Activated T-helper 2 cell treated with anti-CD3 and anti-CD28 coated beads, Interferon-gamma antibody, Interleukin-2, Interleukin-4, amounts not matched to agents 10 μg/mL and 5 μg/mL and 100 μg/mL, durations not matched to agents 14 hours and 24 hours and 36 hours (primary cell): ENCODE results near the gene HNF4A. TPM values are rescaled to one million over a fixed set of nuclear protein-coding genes. Genes with fewer than 3 reads are reported as not detected.
"Not testable (repeated sequence)": the region's sequence is repeated elsewhere in the genome, so short reads cannot be mapped to it uniquely, and the experiment has no call there.

Experiments used
- DNase-seq: peaks from one replicate; pipeline ENCODE4 v3.0.0; 2021; ENCODE audit warnings: low spot score
- H3K27ac Mint-ChIP-seq: one replicate; pipeline ENCODE4 v1.8.0; 2021; ENCODE audit warnings: mixed read lengths
- H3K27me3 Mint-ChIP-seq: one replicate; pipeline ENCODE4 v1.8.0; 2021; ENCODE audit warnings: low read depth, mixed read lengths
- H3K36me3 Mint-ChIP-seq: one replicate; pipeline ENCODE4 v1.8.0; 2021; ENCODE audit warnings: low read depth, mixed read lengths
- H3K4me1 Mint-ChIP-seq: one replicate; pipeline ENCODE4 v1.8.0; 2021; ENCODE audit warnings: low read depth, mixed read lengths
- H3K4me3 Mint-ChIP-seq: one replicate; pipeline ENCODE4 v1.8.0; 2021; ENCODE audit warnings: low read depth, mild to moderate bottlenecking, moderate library complexity, mixed read lengths
- H3K9me3 Mint-ChIP-seq: one replicate; pipeline ENCODE4 v1.8.0; 2021; ENCODE audit warnings: mixed read lengths
- intact Hi-C: fragments of 100-400 bp; cut with micrococcal nuclease; formaldehyde crosslinking; loops from one replicate; pipeline ENCODE4 v1.15.1; 2023
- total RNA-seq: library from RNA; stranded (reverse); gene quantifications from 2 replicates; pipeline ENCODE4 v1.2.3, GENCODE V29; 2022

HNF4A gene
- total RNA-seq, 1 donor from 2014 or later = not detected

DNA sequence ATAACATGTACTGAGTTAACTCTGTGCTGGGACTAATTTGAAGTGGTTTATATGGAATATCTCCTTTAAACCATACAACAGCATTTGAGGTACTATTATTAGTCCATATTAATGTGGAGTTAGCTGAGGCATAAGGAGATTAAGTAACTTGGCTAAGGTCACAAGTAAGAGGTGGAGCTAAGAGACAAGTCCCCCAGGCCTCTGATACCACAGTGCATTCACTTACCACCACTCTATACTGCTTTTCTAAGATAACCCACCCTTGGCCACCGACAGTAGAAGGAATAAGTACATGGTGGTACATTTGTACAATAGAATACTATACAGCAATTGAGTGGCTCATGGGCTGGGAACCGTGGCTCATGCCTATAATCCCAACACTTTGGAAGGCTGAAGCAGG lies 103.8 kb downstream of the HNF4A start:
- Mint-ChIP-seq H3K9me3 (no peaks in the 10 kb centered on the region), H3K36me3 (no peaks in the 10 kb centered on the region), H3K27ac (no peak overlapping the region), H3K27me3 (no peaks in the 10 kb centered on the region), H3K4me3 (no peak overlapping the region), H3K4me1 (no peaks in the 10 kb centered on the region)
- no peak for DNase-seq
- intact Hi-C loops = no loop called here

DNA sequence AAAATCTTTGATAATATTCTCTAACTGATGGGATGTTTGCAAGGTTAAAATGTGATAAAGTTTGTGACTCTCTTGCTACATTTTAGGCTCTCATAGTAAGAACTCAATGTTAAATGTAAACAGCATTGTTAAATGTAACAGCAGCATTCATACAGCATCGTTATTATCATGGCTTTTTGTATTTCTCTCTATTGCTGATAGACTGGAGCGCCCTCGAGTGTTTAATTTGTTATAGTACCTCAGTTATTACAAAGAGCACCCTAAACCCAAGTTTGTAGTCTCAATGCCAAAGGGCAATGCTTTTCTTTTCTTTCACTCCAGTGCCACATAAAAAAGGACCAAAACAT lies 105.3 kb downstream of the HNF4A start:
- Mint-ChIP-seq H3K4me1 (no peaks in the 10 kb centered on the region), H3K27ac (no peak overlapping the region)
- no peak for DNase-seq

DNA sequence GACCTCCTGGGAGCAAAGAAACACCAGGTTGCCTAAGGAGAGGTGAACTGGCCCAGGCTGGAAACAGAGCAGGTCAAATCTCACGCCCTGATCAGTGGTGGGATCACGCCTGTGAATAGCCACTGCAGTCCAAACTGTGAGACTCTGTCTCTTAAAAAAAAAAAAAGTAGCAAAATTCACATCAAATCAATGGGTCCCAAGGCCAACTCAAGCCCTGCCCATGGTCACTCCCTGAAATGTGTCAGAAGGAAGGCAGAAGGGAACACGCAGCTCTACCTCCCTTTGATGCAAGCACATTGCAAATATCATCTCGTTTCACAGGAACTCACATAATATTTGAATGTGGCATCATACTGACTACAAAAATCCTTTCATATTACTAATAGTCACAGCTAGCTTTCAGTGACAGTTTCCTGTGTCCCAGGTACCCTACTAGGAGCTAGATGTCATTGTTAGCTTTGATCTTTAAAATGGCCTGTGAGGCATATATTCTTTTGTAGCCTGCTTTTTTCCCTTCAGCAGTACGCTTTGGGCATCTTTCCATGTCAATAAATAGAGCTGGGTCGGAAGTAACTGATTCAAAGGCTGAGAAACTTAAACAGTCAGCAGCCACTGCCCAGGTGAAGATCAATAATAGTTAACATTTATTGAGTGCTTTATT lies 105.8 kb downstream of the HNF4A start:
- no peak for DNase-seq
- no peaks in the 10 kb centered on the region for H3K4me1 Mint-ChIP-seq
- no peaks in the 10 kb centered on the region for H3K9me3 Mint-ChIP-seq
- intact Hi-C loops = loop anchor here (10.0 kb wide), 1 partner anchor 246 kb away; the partner anchor contains the start of gene OSER1
- H3K27ac Mint-ChIP-seq = no peak overlapping the region
- H3K27me3 Mint-ChIP-seq = no peaks in the 10 kb centered on the region
- H3K4me3 Mint-ChIP-seq = no peak overlapping the region
- H3K36me3 Mint-ChIP-seq = no peaks in the 10 kb centered on the region

More for the DNA sequence above, 105.3 kb downstream of the HNF4A start:
- no peak overlapping the region for H3K4me3 Mint-ChIP-seq
- no peaks in the 10 kb centered on the region for H3K27me3 Mint-ChIP-seq
- no peaks in the 10 kb centered on the region for H3K9me3 Mint-ChIP-seq
- intact Hi-C loops = loop anchor here (10.0 kb wide), 1 partner anchor 246 kb away; the partner anchor contains the start of gene OSER1
- H3K36me3 Mint-ChIP-seq = no peaks in the 10 kb centered on the region

DNA sequence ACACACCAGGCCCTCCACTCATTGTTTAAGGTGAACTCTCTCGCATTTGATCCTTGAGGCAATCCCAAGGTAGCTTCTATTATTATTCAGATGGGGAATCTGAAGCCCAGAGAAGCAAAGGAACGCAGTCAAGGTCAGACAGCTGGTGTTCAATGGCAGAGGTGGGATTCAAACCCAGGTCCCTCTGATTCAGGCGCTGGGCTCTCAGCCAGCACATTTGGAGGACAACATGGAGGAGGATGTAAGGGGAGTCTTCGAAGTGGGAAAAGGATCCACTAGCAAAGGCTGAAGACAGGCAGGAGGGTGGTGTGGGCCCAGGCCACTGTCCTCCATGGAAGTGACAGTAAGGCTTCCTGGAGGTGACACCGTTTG lies 106.3 kb downstream of the HNF4A start:
- Mint-ChIP-seq H3K4me1 (no peaks in the 10 kb centered on the region), H3K27me3 (peaks cover 1% of the 10 kb centered on the region), H3K36me3 (no peaks in the 10 kb centered on the region), H3K27ac (no peak overlapping the region), H3K9me3 (no peaks in the 10 kb centered on the region), H3K4me3 (no peak overlapping the region)
- no peak for DNase-seq
- intact Hi-C loops = loop anchor here (10.0 kb wide), 1 partner anchor 247 kb away; the partner anchor contains the start of gene OSER1

DNA sequence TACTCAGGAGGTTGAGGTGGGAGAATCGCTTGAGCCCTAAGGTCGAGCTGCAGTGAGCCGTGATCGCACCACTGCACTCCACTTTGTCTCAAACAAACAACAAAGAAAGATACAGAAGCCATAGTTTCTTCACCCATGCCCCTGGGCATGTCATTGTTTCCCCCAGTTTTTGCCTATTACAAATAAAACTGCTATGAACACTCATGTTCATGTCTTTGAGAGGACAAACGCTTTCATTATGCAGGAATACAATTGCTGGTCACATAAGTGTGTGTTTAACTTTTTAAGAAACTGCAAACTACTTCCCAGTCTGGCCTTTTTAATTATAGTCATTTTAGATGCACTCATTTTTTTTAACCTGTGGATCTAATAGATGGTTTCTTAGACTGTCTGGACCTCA lies 108.0 kb downstream of the HNF4A start:
- Mint-ChIP-seq H3K4me1 (no peaks in the 10 kb centered on the region), H3K36me3 (no peaks in the 10 kb centered on the region), H3K9me3 (no peaks in the 10 kb centered on the region), H3K4me3 (no peak overlapping the region), H3K27me3 (peaks cover 1% of the 10 kb centered on the region), H3K27ac (no peak overlapping the region)
- no peak for DNase-seq
- intact Hi-C loops = loop anchor here (10.0 kb wide), 1 partner anchor 249 kb away; the partner anchor contains the start of gene OSER1

DNA sequence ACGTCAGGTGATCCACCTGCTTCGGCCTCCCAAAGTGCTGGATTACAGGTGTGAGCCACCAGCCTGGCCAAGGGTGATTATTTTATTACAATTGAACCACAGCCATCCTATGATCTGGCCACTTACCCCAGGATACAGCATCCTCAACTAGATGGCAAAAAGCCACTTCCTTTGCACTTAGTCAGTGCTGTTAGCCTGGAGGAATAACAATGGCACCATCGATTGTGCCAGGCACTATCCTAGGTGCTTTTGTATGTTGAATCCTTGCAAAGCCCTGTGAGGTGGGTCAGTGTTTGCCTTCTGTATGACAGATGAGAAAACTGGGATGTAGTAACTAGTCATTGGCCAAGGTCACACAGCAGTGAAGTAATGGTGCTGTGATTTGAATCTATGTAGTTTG lies 109.0 kb downstream of the HNF4A start:
- no peak for DNase-seq
- intact Hi-C loops = loop anchor here (10.0 kb wide), 1 partner anchor 250 kb away; the partner anchor contains the start of gene OSER1
- no peak overlapping the region for H3K4me3 Mint-ChIP-seq
- H3K9me3 Mint-ChIP-seq = no peaks in the 10 kb centered on the region
- no peaks in the 10 kb centered on the region for H3K36me3 Mint-ChIP-seq
- no peak overlapping the region for H3K27ac Mint-ChIP-seq
- peaks cover 1% of the 10 kb centered on the region for H3K27me3 Mint-ChIP-seq
- H3K4me1 Mint-ChIP-seq = no peaks in the 10 kb centered on the region

DNA sequence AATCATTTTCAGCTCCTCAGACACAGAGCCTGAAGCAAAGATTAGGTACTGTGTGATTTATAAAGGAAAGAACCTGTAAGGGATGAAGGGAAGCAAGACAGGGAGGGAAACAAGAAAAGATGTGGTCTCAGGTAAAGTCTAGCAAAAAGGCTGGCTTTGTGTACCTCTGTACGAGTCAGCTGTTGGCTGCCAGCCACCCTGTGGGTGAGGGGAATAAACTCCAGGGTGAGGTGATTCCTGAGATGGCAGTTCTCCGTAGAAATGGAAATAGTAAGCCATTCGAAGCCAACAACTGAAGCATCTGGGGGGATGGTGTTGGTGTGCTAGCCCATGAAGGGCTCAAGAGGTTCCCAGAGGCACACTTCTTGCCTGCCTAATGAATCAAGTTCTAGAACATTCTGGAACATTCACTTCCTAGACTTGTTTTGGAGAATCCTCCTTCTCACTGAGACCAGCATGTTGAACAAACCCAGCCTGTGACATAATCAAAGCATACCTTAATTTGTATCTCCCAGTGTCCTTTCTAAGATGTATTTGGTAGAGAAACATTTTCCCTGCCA lies 109.6 kb downstream of the HNF4A start:
- Mint-ChIP-seq H3K9me3 (no peaks in the 10 kb centered on the region), H3K27me3 (peaks cover 1% of the 10 kb centered on the region), H3K27ac (no peak overlapping the region), H3K4me3 (no peak overlapping the region), H3K36me3 (no peaks in the 10 kb centered on the region), H3K4me1 (no peaks in the 10 kb centered on the region)
- DNase-seq = no peak
- intact Hi-C loops = loop anchor here (10.0 kb wide), 1 partner anchor 250 kb away; the partner anchor contains the start of gene OSER1

DNA sequence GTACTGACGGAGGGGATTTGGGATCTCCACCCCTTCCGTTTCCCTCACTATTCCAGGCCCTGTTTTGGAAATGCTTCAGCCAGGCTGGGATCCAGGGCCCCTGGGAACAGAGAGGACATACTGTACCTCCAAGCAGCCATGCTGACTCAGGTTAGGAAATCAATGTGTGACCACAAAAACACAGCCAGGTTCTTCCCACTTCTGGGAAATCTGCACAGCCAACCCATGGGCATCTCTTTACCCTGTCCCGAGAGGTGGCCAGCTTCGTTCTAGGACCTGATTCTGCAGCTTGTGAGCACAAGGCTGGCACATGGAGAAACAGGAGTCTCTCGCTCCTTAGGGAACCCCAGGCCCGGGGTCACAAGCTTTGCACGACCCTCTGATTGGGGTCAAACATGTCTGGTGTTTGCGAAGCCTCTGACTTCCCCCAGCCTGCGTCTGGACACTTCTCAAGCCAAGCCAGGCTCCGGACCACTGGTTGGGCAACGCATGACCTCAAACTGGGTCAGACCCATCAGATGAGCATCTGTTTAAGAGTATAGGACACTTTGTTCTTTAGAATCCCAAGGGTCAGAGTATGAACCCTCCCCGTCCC lies 111.9 kb downstream of the HNF4A start:
- no peaks in the 10 kb centered on the region for H3K9me3 Mint-ChIP-seq
- H3K4me1 Mint-ChIP-seq = no peaks in the 10 kb centered on the region
- H3K27me3 Mint-ChIP-seq = peaks cover 3% of the 10 kb centered on the region
- intact Hi-C loops = loop anchor here (10.0 kb wide), 1 partner anchor 253 kb away; the partner anchor contains the start of gene OSER1
- H3K4me3 Mint-ChIP-seq = no peak overlapping the region
- no peaks in the 10 kb centered on the region for H3K36me3 Mint-ChIP-seq
- H3K27ac Mint-ChIP-seq = no peak overlapping the region
- DNase-seq = no peak

DNA sequence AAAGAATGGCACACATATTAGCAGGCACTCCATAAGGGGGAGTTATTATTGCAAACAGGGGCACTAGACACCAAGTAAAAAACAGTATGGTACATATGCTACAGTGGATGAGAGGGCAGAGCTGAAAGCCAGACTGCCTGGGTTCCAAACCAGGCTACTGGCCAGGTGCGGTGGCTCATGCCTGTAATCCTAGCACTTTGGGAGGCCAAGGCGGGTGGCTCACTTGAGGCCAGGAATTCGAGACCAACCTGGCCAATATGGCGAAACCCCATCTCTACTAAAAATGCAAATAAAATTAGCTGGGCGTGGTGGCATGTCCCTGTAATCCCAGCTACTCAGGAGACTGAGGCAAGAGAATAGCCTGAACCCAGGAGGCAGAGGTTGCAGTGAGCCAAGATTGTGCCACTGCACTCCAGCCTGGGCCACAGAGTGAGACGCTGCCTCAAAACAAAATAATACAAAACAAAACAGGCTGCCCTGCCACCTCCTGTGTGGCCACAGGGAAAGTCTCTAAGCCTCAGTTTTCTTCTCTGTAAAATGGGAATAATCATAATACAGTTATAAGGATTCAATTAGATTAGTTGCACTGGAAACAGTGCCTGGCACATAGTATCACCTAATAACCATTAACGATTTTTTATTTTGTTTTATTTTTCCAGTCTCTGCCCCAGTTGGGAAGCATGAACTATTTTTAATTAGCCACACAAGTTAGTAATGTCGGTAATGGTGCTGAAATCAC lies 112.7 kb downstream of the HNF4A start:
- no peaks in the 10 kb centered on the region for H3K4me1 Mint-ChIP-seq
- peaks cover 3% of the 10 kb centered on the region for H3K27me3 Mint-ChIP-seq
- no peak overlapping the region for H3K4me3 Mint-ChIP-seq
- H3K36me3 Mint-ChIP-seq = no peaks in the 10 kb centered on the region
- no peak for DNase-seq
- H3K27ac Mint-ChIP-seq = no peak overlapping the region
- intact Hi-C loops = loop anchor here (10.0 kb wide), 1 partner anchor 253 kb away; the partner anchor contains the start of gene OSER1
- H3K9me3 Mint-ChIP-seq = no peaks in the 10 kb centered on the region

DNA sequence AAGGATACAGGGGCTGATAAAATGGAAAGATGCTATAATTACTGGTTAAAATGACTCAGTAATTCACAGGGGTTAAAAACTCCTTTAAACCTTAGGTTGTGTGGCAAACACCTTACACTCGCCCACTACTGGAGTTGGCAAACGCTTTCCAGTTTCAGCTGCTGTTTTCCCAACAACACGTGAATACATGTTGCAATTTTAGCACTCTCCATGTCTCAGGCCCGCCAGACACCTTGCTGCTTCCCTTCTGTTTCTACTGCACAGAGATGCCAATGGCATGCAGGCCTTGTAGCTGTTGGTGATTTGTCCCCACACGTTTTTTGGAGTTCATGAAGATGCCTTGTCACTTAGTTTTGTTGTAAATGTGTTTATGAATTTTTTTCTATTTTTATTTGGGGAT lies 114.8 kb downstream of the HNF4A start:
- H3K27ac Mint-ChIP-seq = no peak overlapping the region
- intact Hi-C loops = loop anchor here (10.0 kb wide), 1 partner anchor 86 kb away; no protein-coding TSS in a partner anchor

DNA sequence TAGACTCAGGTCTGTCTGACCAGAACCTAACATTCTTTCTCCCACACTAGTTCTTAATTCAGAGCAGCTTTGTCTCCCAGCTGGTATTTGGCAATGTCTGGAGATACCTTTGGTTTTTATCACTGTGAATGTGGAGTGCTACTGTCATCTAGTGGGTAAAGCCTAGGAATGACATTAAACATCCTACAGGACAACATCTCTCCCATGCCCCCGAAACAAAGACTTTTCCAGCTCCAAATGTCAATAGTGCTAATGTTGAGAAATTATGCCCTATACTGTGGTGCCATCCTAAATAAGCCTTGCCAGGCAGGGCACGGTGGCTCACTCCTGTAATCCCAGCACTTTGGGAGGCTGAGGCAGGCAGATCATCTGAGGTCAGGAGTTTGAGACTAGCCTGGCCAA lies 116.0 kb downstream of the HNF4A start:
- Mint-ChIP-seq H3K4me3 (no peak overlapping the region), H3K36me3 (no peaks in the 10 kb centered on the region), H3K27ac (no peak overlapping the region), H3K4me1 (peaks cover 10% of the 10 kb centered on the region), H3K9me3 (no peaks in the 10 kb centered on the region), H3K27me3 (peaks cover 3% of the 10 kb centered on the region)
- DNase-seq = no peak
- intact Hi-C loops = loop anchor here (10.0 kb wide), 1 partner anchor 87 kb away; no protein-coding TSS in a partner anchor

More for the DNA sequence above, 114.8 kb downstream of the HNF4A start:
- Mint-ChIP-seq H3K4me3 (no peak overlapping the region), H3K9me3 (no peaks in the 10 kb centered on the region), H3K4me1 (peaks cover 4% of the 10 kb centered on the region), H3K36me3 (no peaks in the 10 kb centered on the region), H3K27me3 (peaks cover 3% of the 10 kb centered on the region)
- no peak for DNase-seq

DNA sequence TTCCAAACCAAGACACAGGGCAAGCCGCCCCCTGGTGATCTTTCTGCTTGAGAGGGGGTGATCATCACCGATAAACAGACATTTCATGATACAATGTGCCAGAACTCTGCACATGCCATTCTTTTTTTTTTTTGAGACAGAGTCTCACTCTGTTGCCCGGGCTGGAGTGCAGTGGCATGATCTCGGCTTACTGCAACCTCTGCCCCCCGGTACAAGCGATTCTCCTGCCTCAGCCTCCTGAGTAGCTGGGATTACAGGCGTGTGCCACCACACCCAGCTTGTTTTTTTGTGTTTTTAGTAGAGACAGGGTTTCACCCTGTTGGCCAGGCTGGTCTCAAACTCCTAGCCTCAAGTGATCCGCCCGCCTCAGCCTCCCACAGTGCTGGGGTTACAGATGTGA lies 116.8 kb downstream of the HNF4A start:
- H3K27me3 Mint-ChIP-seq, DNase-seq, H3K9me3 Mint-ChIP-seq, H3K36me3 Mint-ChIP-seq, H3K27ac Mint-ChIP-seq, H3K4me3 Mint-ChIP-seq: not testable (repeated sequence)
- peaks cover 17% of the 10 kb centered on the region for H3K4me1 Mint-ChIP-seq
- intact Hi-C loops = loop anchor here (10.0 kb wide), 1 partner anchor 87 kb away; no protein-coding TSS in a partner anchor
